Ascending aorta (tissue), 2 donors: ENCODE measurements around the gene RPAP3. TPM values are rescaled to one million over a fixed set of nuclear protein-coding genes. Genes with fewer than 3 reads are reported as not detected.

ENCODE experiments used
- DNase-seq, 2 donors: peaks; one replicate each; pipeline ENCODE4 v3.0.0-alpha.2; 2019; ENCODE audit warnings: low spot score in 2 of 2
- H3K27ac ChIP-seq, 2 donors: fragments of 200-600 bp; sonication (generic); one replicate each; pipeline ENCODE4 v1.5.1; 2016 to 2017; ENCODE audit warnings: mild to moderate bottlenecking in 1 of 2
- H3K27me3 ChIP-seq: fragments of 200-600 bp; sonication (generic); one replicate; pipeline ENCODE4 v1.5.1; 2017
- H3K36me3 ChIP-seq, 2 donors: fragments of 200-600 bp; sonication (generic); one replicate each; pipeline ENCODE4 v1.5.1; 2016
- H3K4me1 ChIP-seq, 2 donors: fragments of 200-600 bp; sonication (generic); one replicate each; pipeline ENCODE4 v1.5.1; 2016 to 2017; ENCODE audit warnings: mild to moderate bottlenecking in 1 of 2
- H3K4me3 ChIP-seq, 2 donors: fragments of 200-600 bp; sonication (generic); one replicate each; pipeline ENCODE4 v1.5.1; 2016 to 2017; ENCODE audit warnings: mild to moderate bottlenecking in 1 of 2
- H3K9me3 ChIP-seq, 2 donors: fragments of 200-600 bp; sonication (generic); one replicate each; pipeline ENCODE4 v1.5.1; 2016
- CTCF ChIP-seq, 3 experiments: fragments of 200-600 bp in 2 of 3; fragments of 450-650 bp in 1 of 3; sonication (generic) in 2 of 3; IDR thresholded peaks; one replicate each; pipeline ENCODE4 v1.5.1; 2016 to 2019; ENCODE audit warnings: antibody characterized with exemption in 3 of 3, mild to moderate bottlenecking in 1 of 3, moderate library complexity in 1 of 3
- intact Hi-C: fragments of 100-400 bp; cut with DNase I; formaldehyde crosslinking; loops from one replicate; pipeline ENCODE4 v1.15.1; 2023
- total RNA-seq: library from RNA; depleted of rRNA; stranded (reverse); fragments of >200 nt; gene quantifications from one replicate; pipeline ENCODE4 v1.1.0, GENCODE V29; 2016

The RPAP3 gene
- total RNA-seq, 1 donor from 2014 or later, result 8.1 TPM

DNA sequence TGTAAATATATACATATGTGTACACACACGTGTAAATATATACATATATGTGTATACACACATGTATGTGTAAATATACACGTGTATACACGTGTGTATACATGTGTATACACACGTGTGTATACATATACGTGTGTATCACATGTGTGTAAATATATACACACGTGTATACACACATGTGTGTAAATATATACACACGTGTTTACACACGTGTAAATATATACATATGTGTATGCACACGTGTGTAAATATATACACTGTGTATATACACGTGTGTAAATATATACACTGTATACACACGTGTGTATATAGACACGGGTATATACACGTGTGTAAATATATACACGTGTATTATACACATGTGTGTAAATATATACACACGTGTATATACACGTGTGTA lies 71.7 kb downstream of the RPAP3 start:
- H3K27ac ChIP-seq, result no peak overlapping the region
- intact Hi-C loops, result no loop called here
- DNase-seq, result no peak
- no peaks in the 10 kb centered on the region for H3K36me3 ChIP-seq
- TF ChIP-seq CTCF (IDR thresholded peaks at IDR 0.05), result no peak
- H3K4me3 ChIP-seq, result no peak overlapping the region
- H3K9me3 ChIP-seq, result no peaks in the 10 kb centered on the region
- no peaks in the 10 kb centered on the region for H3K27me3 ChIP-seq
- peaks cover 0 to 3% of the 10 kb centered on the region in 2 donors for H3K4me1 ChIP-seq

- Histone ChIP-seq H3K9me3 (peaks cover 0 to 3% of the 10 kb centered on the region in 2 donors), H3K4me3 (no peak overlapping the region), H3K4me1 (no peaks in the 10 kb centered on the region), H3K27ac (no peak overlapping the region), H3K36me3 (no peaks in the 10 kb centered on the region), H3K27me3 (no peaks in the 10 kb centered on the region)
- no peak for TF ChIP-seq CTCF (IDR thresholded peaks at IDR 0.05)
- intact Hi-C loops, result no loop called here
- DNase-seq, result no peak
These were observed 83.9 kb downstream of the RPAP3 start for GRCh38 chr12:47621960-47622359.

DNA sequence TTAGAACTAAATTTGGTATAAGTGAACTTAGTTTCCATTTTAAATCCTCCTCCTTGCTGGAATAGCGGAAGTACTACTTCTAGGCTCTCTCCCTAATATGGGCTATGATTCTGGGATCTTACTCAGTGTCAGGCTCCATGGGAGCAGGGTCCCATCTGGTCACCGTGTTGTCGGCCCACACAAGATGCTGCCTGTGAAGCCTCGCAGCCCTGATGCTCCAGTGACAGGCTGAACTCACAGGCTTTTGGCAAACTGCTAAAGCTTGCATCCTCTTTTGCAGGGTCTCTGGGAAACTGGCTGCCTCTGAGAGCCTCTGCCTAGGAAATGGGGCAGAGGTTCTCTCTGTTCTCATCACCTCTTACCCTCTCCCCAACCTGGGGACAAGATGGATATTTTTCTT lies 88.4 kb downstream of the RPAP3 start:
- no peak for TF ChIP-seq CTCF (IDR thresholded peaks at IDR 0.05)
- Histone ChIP-seq H3K36me3 (no peaks in the 10 kb centered on the region), H3K27ac (no peak overlapping the region), H3K9me3 (no peaks in the 10 kb centered on the region), H3K4me3 (no peak overlapping the region), H3K27me3 (no peaks in the 10 kb centered on the region), H3K4me1 (no peaks in the 10 kb centered on the region)
- no peak for DNase-seq
- intact Hi-C loops, result no loop called here

GRCh38 chr12:47616440-47616839 lies 89.4 kb downstream of the RPAP3 start:
- intact Hi-C loops, result no loop called here
- Histone ChIP-seq H3K4me3 (no peak overlapping the region), H3K9me3 (no peaks in the 10 kb centered on the region), H3K4me1 (no peaks in the 10 kb centered on the region), H3K27ac (no peak overlapping the region), H3K27me3 (no peaks in the 10 kb centered on the region), H3K36me3 (no peaks in the 10 kb centered on the region)
- DNase-seq, result no peak
- TF ChIP-seq CTCF (IDR thresholded peaks at IDR 0.05), result no peak

GRCh38 chr12:47615711-47616110 lies 90.1 kb downstream of the RPAP3 start:
- no peak for TF ChIP-seq CTCF (IDR thresholded peaks at IDR 0.05)
- intact Hi-C loops, result no loop called here

GRCh38 chr12:47614521-47614920 lies 91.3 kb downstream of the RPAP3 start:
- H3K4me3 ChIP-seq, result no peak overlapping the region
- DNase-seq, result no peak
- no peaks in the 10 kb centered on the region for H3K36me3 ChIP-seq
- H3K4me1 ChIP-seq, result no peaks in the 10 kb centered on the region
- H3K27me3 ChIP-seq, result no peaks in the 10 kb centered on the region
- H3K9me3 ChIP-seq, result no peaks in the 10 kb centered on the region
- no peak for TF ChIP-seq CTCF (IDR thresholded peaks at IDR 0.05)
- intact Hi-C loops, result no loop called here
- no peak overlapping the region for H3K27ac ChIP-seq

More at GRCh38 chr12:47615711-47616110, 90.1 kb downstream of the RPAP3 start:
- Histone ChIP-seq H3K4me3 (no peak overlapping the region), H3K27me3 (no peaks in the 10 kb centered on the region), H3K9me3 (no peaks in the 10 kb centered on the region), H3K4me1 (no peaks in the 10 kb centered on the region), H3K27ac (no peak overlapping the region), H3K36me3 (no peaks in the 10 kb centered on the region)
- DNase-seq, result no peak
